SK-N-SH (cell line): ENCODE results near the gene METTL26. TPM values are rescaled to one million over a fixed set of nuclear protein-coding genes. Genes with fewer than 3 reads are reported as not detected.

Experiments used
- CHD2 ChIP-seq: fragments of 150-350 bp; IDR thresholded peaks from 2 replicates; pipeline ENCODE4 v1.6.1; 2018; ENCODE audit warnings: low read length; ENCODE audit not compliant: partially characterized antibody
- ELF1 ChIP-seq: IDR thresholded peaks from 2 replicates; pipeline ENCODE4 v1.4.0; 2012
- EZH2phosphoT487 ChIP-seq: fragments of 200-600 bp; sonication (generic); IDR thresholded peaks from 2 replicates; pipeline ENCODE4 v1.6.1; 2017; ENCODE audit warnings: low read depth, mixed run types, mild to moderate bottlenecking, antibody characterized with exemption, moderate library complexity, borderline replicate concordance
- FOSL2 ChIP-seq: IDR thresholded peaks from 2 replicates; pipeline ENCODE4 v1.4.0; 2012; ENCODE audit warnings: low read depth, mild to moderate bottlenecking, moderate library complexity, borderline replicate concordance
- FOXJ3 ChIP-seq: sonication (generic); formaldehyde crosslinking; IDR thresholded peaks from 2 replicates; pipeline ENCODE4 v1.5.1; 2020; ENCODE audit warnings: mild to moderate bottlenecking, missing genetic modification reagents
- FOXM1 ChIP-seq: IDR thresholded peaks from 2 replicates; pipeline ENCODE4 v1.4.0; 2012; ENCODE audit warnings: low read depth, mild to moderate bottlenecking
- JUND ChIP-seq: IDR thresholded peaks from 2 replicates; pipeline ENCODE4 v1.4.0; 2012
- MXI1 ChIP-seq: IDR thresholded peaks from 2 replicates; pipeline ENCODE4 v1.6.1; 2012; ENCODE audit warnings: mild to moderate bottlenecking, low read depth, low read length, improper control_type of control experiment
- NFIC ChIP-seq: IDR thresholded peaks from 2 replicates; pipeline ENCODE4 v1.4.0; 2012; ENCODE audit warnings: borderline replicate concordance
- NRF1 ChIP-seq: IDR thresholded peaks from 2 replicates; pipeline ENCODE4 v1.6.1; 2012; ENCODE audit warnings: low read depth, mild to moderate bottlenecking, low read length
- RAD21 ChIP-seq: IDR thresholded peaks from 2 replicates; pipeline ENCODE4 v1.6.1; 2012; ENCODE audit warnings: mild to moderate bottlenecking, low read length
- RCOR1 ChIP-seq: fragments of 150-350 bp; IDR thresholded peaks from 2 replicates; pipeline ENCODE4 v1.6.1; 2017; ENCODE audit warnings: antibody characterized with exemption, low read length
- SIN3A ChIP-seq: IDR thresholded peaks from 2 replicates; pipeline ENCODE4 v1.6.1; 2012; ENCODE audit warnings: low read depth, mild to moderate bottlenecking, low read length, moderate library complexity, borderline replicate concordance
- SMC3 ChIP-seq: IDR thresholded peaks from 2 replicates; pipeline ENCODE4 v1.6.1; 2012; ENCODE audit warnings: low read depth, low read length, improper control_type of control experiment
- TAF1 ChIP-seq: IDR thresholded peaks from 2 replicates; pipeline ENCODE4 v1.6.1; 2012; ENCODE audit warnings: low read depth, mild to moderate bottlenecking, low read length, moderate library complexity, borderline replicate concordance
- TCF12 ChIP-seq: IDR thresholded peaks from 2 replicates; pipeline ENCODE4 v1.4.0; 2012
- USF2 ChIP-seq: fragments of 150-350 bp; IDR thresholded peaks from 2 replicates; pipeline ENCODE4 v1.6.1; 2017; ENCODE audit warnings: antibody characterized with exemption, low read length, low read depth, borderline replicate concordance
- YY1 ChIP-seq: IDR thresholded peaks from 2 replicates; pipeline ENCODE4 v1.4.0; 2012; ENCODE audit warnings: low read depth, mild to moderate bottlenecking
- polyA plus RNA-seq, 3 experiments: library from polyadenylated mRNA; depleted of rRNA; stranded (reverse); fragments of >200 nt; gene quantifications; 2 replicates each; pipeline ENCODE4 v1.2.3, GENCODE V29; 2012
- TF ChIP-seq, protein P1 (sequence below): IDR thresholded peaks from 2 replicates; pipeline ENCODE4 v1.4.0; 2012; ENCODE audit warnings: low read depth, borderline replicate concordance
- TF ChIP-seq, protein P2 (sequence below): IDR thresholded peaks from 2 replicates; pipeline ENCODE4; 2012
- TF ChIP-seq, protein P3 (sequence below): IDR thresholded peaks from 2 replicates; pipeline ENCODE4 v1.6.1; 2012; ENCODE audit warnings: mild to moderate bottlenecking, low read depth, low read length, moderate library complexity

The METTL26 gene
- polyA plus RNA-seq, 1 of the 3 experiments (the other 2 are of a cell fraction) = 167 TPM

GRCh38 chr16:626787-627453 is 9.2 kb downstream of the METTL26 start (continued):
- TF ChIP-seq RCOR1 (no peak), TAF1 (no peak), FOXM1 (no peak), SMC3 (no peak), EZH2phosphoT487 (no peak), YY1 (no peak), NFIC (peak; percentile 85), USF2 (no peak), NRF1 (no peak), FOSL2 (peak; percentile 97), ELF1 (no peak), TCF12 (peak; percentile 42; the same call in 1 of the 2 replicates), SIN3A (no peak), CHD2 (no peak), MXI1 (no peak), JUND (peak; percentile 85; the same call in 1 of the 2 replicates), RAD21 (no peak), FOXJ3 (CRISPR knock-in tag) (no peak)
- TF ChIP-seq, protein P1, sequence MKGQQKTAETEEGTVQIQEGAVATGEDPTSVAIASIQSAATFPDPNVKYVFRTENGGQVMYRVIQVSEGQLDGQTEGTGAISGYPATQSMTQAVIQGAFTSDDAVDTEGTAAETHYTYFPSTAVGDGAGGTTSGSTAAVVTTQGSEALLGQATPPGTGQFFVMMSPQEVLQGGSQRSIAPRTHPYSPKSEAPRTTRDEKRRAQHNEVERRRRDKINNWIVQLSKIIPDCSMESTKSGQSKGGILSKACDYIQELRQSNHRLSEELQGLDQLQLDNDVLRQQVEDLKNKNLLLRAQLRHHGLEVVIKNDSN = no peak
- TF ChIP-seq, protein P2, sequence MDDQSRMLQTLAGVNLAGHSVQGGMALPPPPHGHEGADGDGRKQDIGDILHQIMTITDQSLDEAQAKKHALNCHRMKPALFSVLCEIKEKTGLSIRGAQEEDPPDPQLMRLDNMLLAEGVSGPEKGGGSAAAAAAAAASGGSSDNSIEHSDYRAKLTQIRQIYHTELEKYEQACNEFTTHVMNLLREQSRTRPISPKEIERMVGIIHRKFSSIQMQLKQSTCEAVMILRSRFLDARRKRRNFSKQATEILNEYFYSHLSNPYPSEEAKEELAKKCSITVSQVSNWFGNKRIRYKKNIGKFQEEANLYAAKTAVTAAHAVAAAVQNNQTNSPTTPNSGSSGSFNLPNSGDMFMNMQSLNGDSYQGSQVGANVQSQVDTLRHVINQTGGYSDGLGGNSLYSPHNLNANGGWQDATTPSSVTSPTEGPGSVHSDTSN = peak; percentile 31; the same call in 1 of the 2 replicates
- TF ChIP-seq, protein P3, sequence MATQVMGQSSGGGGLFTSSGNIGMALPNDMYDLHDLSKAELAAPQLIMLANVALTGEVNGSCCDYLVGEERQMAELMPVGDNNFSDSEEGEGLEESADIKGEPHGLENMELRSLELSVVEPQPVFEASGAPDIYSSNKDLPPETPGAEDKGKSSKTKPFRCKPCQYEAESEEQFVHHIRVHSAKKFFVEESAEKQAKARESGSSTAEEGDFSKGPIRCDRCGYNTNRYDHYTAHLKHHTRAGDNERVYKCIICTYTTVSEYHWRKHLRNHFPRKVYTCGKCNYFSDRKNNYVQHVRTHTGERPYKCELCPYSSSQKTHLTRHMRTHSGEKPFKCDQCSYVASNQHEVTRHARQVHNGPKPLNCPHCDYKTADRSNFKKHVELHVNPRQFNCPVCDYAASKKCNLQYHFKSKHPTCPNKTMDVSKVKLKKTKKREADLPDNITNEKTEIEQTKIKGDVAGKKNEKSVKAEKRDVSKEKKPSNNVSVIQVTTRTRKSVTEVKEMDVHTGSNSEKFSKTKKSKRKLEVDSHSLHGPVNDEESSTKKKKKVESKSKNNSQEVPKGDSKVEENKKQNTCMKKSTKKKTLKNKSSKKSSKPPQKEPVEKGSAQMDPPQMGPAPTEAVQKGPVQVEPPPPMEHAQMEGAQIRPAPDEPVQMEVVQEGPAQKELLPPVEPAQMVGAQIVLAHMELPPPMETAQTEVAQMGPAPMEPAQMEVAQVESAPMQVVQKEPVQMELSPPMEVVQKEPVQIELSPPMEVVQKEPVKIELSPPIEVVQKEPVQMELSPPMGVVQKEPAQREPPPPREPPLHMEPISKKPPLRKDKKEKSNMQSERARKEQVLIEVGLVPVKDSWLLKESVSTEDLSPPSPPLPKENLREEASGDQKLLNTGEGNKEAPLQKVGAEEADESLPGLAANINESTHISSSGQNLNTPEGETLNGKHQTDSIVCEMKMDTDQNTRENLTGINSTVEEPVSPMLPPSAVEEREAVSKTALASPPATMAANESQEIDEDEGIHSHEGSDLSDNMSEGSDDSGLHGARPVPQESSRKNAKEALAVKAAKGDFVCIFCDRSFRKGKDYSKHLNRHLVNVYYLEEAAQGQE = no peak
- TF ChIP-seq, all 33 proteins: peak for 6
